Upper lobe of left lung (tissue), 6 donors: ENCODE results near the gene CLDN19. TPM values are rescaled to one million over a fixed set of nuclear protein-coding genes. Genes with fewer than 3 reads are reported as not detected.
A peak's percentile ranks its signal among the peaks of the same experiment; 100 is the strongest.

Experiments
- ATAC-seq, 2 donors: fragments of 200-7000 bp; cut with Tn5 transposase; one replicate each; pipeline ENCODE4 v1.9.1; 2022; ENCODE audit warnings: mild to moderate bottlenecking in 2 of 2, moderate library complexity in 2 of 2; ENCODE audit not compliant: low FRiP score in 2 of 2
- DNase-seq, 2 donors: peaks; one replicate each; pipeline ENCODE4 v3.0.0-alpha.2; 2019 to 2020
- H3K27ac ChIP-seq, 4 donors: fragments of 200-600 bp; sonication (generic); one replicate each; pipeline ENCODE4 v1.5.1; 2016 to 2019
- H3K27me3 ChIP-seq, 4 donors: fragments of 200-600 bp; sonication (generic); one replicate each; pipeline ENCODE4 v1.5.1; 2017 to 2019
- H3K36me3 ChIP-seq, 4 donors: fragments of 200-600 bp; sonication (generic); one replicate each; pipeline ENCODE4 v1.5.1; 2016 to 2019
- H3K4me1 ChIP-seq, 4 donors: fragments of 200-600 bp; sonication (generic); one replicate each; pipeline ENCODE4 v1.5.1; 2018 to 2019
- H3K4me3 ChIP-seq, 4 donors: fragments of 200-600 bp; sonication (generic); one replicate each; pipeline ENCODE4 v1.5.1; 2017 to 2019; ENCODE audit warnings: mild to moderate bottlenecking in 2 of 4, moderate library complexity in 1 of 4
- H3K9me3 ChIP-seq, 4 donors: fragments of 200-600 bp; sonication (generic); one replicate each; pipeline ENCODE4 v1.5.1; 2018 to 2019
- EP300 ChIP-seq, 4 donors: sonication (generic); formaldehyde crosslinking; IDR thresholded peaks; one replicate each; pipeline ENCODE4 v1.5.1; 2017; ENCODE audit warnings: antibody characterized with exemption in 4 of 4, control low read depth in 2 of 4
- POLR2A ChIP-seq, 4 donors: fragments of 450-650 bp; IDR thresholded peaks; one replicate each; pipeline ENCODE4 v1.5.1; 2016 to 2017; ENCODE audit warnings: antibody characterized with exemption in 4 of 4, mild to moderate bottlenecking in 2 of 4
- POLR2AphosphoS5 ChIP-seq, 2 donors: sonication (generic); formaldehyde crosslinking; IDR thresholded peaks; one replicate each; pipeline ENCODE4 v1.5.1; 2017; ENCODE audit warnings: antibody characterized with exemption in 2 of 2
- WGBS, 2 donors: methylation state at CpG; one replicate each; pipeline ENCODE4 v1.1.5; 2017 to 2018; 5-methylcytosine and 5-hydroxymethylcytosine counted together
- total RNA-seq, 6 donors: library from RNA; depleted of rRNA in 4 of 6; stranded (reverse); fragments of >200 nt in 4 of 6; gene quantifications; one replicate each; pipeline versions ENCODE4 v1.1.0 to v1.2.1, GENCODE V29; 2016 to 2021
- TF ChIP-seq, protein P1 (sequence below), 6 experiments: fragments of 450-650 bp in 4 of 6; fragments of 200-600 bp in 2 of 6; sonication (generic) in 2 of 6; IDR thresholded peaks; one replicate each; pipeline ENCODE4 v1.5.1; 2016 to 2019; ENCODE audit warnings: antibody characterized with exemption in 6 of 6
- donor health status: DM: no; HTN: no; CAD: no; lungs with moderate emphysema.
- donor health status: DM: no; HTN: yes; CAD: no; lungs with severe emphysema.

The CLDN19 gene
- total RNA-seq, 6 donors from 2014 or later = not detected

GRCh38 chr1:42776502-42776901, 36.5 kb upstream of the CLDN19 start:
- Histone ChIP-seq H3K36me3 (peaks cover 15 to 53% (median 29%) of the 10 kb centered on the region in 4 donors), H3K27ac (no peak overlapping the region), H3K4me1 (peaks cover 0 to 6% (median 0%) of the 10 kb centered on the region in 4 donors), H3K9me3 (no peaks in the 10 kb centered on the region), H3K27me3 (no peaks in the 10 kb centered on the region), H3K4me3 (no peak overlapping the region)
- ATAC-seq (no peak), DNase-seq (no peak)
- 97% methylated on average over 5 to 6 of the region's 6 CpGs for WGBS, 2 donors
- TF ChIP-seq, protein P1, sequence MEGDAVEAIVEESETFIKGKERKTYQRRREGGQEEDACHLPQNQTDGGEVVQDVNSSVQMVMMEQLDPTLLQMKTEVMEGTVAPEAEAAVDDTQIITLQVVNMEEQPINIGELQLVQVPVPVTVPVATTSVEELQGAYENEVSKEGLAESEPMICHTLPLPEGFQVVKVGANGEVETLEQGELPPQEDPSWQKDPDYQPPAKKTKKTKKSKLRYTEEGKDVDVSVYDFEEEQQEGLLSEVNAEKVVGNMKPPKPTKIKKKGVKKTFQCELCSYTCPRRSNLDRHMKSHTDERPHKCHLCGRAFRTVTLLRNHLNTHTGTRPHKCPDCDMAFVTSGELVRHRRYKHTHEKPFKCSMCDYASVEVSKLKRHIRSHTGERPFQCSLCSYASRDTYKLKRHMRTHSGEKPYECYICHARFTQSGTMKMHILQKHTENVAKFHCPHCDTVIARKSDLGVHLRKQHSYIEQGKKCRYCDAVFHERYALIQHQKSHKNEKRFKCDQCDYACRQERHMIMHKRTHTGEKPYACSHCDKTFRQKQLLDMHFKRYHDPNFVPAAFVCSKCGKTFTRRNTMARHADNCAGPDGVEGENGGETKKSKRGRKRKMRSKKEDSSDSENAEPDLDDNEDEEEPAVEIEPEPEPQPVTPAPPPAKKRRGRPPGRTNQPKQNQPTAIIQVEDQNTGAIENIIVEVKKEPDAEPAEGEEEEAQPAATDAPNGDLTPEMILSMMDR (IDR thresholded peaks at IDR 0.05) = no peak
- TF ChIP-seq POLR2A (IDR thresholded peaks at IDR 0.05) (no peak), POLR2AphosphoS5 (IDR thresholded peaks at IDR 0.05) (no peak), EP300 (IDR thresholded peaks at IDR 0.05) (no peak)

DNA sequence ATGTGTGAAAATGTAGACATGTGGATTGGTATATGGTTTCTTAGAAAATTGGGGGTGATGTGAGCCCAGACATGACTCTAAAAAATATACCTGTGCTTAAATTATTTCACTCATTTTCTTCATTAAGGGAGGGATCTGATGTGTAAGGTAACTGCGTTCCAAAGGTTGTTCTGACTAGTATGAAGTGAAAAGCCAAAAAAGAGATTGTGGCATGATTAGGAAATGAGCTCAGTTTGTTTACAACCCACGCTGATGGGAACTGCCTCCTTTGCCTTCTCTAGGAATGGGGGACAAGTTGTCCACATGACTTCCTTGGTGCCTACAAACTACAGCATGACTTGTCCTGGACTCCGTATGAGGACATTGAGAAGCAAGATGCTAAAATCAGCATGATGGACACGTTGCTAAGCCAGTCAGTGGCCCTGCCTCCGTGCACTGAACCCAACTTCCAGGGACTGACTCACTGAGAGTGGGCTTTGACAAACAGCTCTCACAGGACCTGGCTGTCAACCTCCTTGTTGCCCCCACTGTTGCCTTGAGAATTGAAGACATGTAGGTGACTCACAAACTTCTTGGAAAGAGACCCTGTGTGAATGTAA, 35.0 kb upstream of the CLDN19 start:
- 82 to 89% methylated on average over 4 to 5 of the region's 5 CpGs for WGBS, 2 donors
- no peak for TF ChIP-seq POLR2A (IDR thresholded peaks at IDR 0.05)
- TF ChIP-seq EP300 (IDR thresholded peaks at IDR 0.05) = no peak
- no peak for TF ChIP-seq POLR2AphosphoS5 (IDR thresholded peaks at IDR 0.05)
- TF ChIP-seq, protein P1 (IDR thresholded peaks at IDR 0.05) = no peak
- H3K27ac ChIP-seq = no peak overlapping the region
- ATAC-seq = no peak
- DNase-seq = no peak
- no peak overlapping the region for H3K4me3 ChIP-seq
- peaks cover 0 to 7% (median 0%) of the 10 kb centered on the region in 4 donors for H3K4me1 ChIP-seq
- H3K27me3 ChIP-seq = no peaks in the 10 kb centered on the region
- H3K36me3 ChIP-seq = peaks cover 15 to 52% (median 27%) of the 10 kb centered on the region in 4 donors
- no peaks in the 10 kb centered on the region for H3K9me3 ChIP-seq

GRCh38 chr1:42773420-42773819, 33.4 kb upstream of the CLDN19 start:
- 46 to 95% methylated on average over 2 of the region's 2 CpGs for WGBS, 2 donors
- peaks cover 15 to 39% (median 27%) of the 10 kb centered on the region in 4 donors for H3K36me3 ChIP-seq
- H3K4me1 ChIP-seq = peaks cover 2 to 23% (median 6%) of the 10 kb centered on the region in 4 donors
- H3K9me3 ChIP-seq = no peaks in the 10 kb centered on the region
- no peak for DNase-seq
- no peak overlapping the region for H3K4me3 ChIP-seq
- H3K27ac ChIP-seq = no peak overlapping the region
- TF ChIP-seq EP300 (IDR thresholded peaks at IDR 0.05) = no peak
- TF ChIP-seq, protein P1 (IDR thresholded peaks at IDR 0.05) = no peak
- TF ChIP-seq POLR2A (IDR thresholded peaks at IDR 0.05) = no peak
- TF ChIP-seq POLR2AphosphoS5 (IDR thresholded peaks at IDR 0.05) = no peak
- H3K27me3 ChIP-seq = no peaks in the 10 kb centered on the region
- no peak for ATAC-seq

- Histone ChIP-seq H3K36me3 (peaks cover 3 to 9% (median 7%) of the 10 kb centered on the region in 4 donors), H3K27me3 (no peaks in the 10 kb centered on the region), H3K27ac (no peak overlapping the region), H3K9me3 (no peaks in the 10 kb centered on the region), H3K4me3 (no peak overlapping the region), H3K4me1 (peaks cover 16 to 49% (median 26%) of the 10 kb centered on the region in 4 donors)
- DNase-seq (no peak), ATAC-seq (no peak)
- WGBS, 2 donors = 93 to 96% methylated on average over 3 of the region's 3 CpGs
- TF ChIP-seq POLR2A (IDR thresholded peaks at IDR 0.05) (no peak), EP300 (IDR thresholded peaks at IDR 0.05) (no peak), POLR2AphosphoS5 (IDR thresholded peaks at IDR 0.05) (no peak)
- TF ChIP-seq, protein P1 (IDR thresholded peaks at IDR 0.05) = no peak
Observed at GRCh38 chr1:42769811-42770210, 29.8 kb upstream of the CLDN19 start.

DNA sequence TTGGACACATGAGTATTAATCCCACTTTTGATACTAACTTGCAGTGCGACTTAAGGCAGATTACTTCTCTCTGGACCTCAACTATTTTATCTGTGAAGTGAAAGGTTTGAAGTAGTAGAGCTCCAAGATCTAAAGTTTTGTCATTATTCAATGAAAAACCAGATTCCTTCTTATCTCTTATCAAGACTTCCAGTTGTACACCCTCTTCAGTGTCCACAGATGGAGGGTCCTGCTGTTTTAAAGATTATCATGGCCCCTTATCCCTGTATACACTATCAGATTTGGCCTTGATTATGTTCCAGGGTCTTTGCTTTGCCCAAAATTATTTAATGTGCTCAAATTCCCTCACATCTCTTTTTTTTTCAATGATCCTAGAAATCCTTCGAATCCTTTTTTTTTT, 28.1 kb upstream of the CLDN19 start:
- TF ChIP-seq POLR2A (IDR thresholded peaks at IDR 0.05) (no peak), POLR2AphosphoS5 (IDR thresholded peaks at IDR 0.05) (no peak), EP300 (IDR thresholded peaks at IDR 0.05) (no peak)
- TF ChIP-seq, protein P1 (IDR thresholded peaks at IDR 0.05) = no peak

More for the DNA sequence above, 28.1 kb upstream of the CLDN19 start:
- no peaks in the 10 kb centered on the region for H3K36me3 ChIP-seq
- H3K4me1 ChIP-seq = peaks cover 20 to 53% (median 29%) of the 10 kb centered on the region in 4 donors
- no peaks in the 10 kb centered on the region for H3K9me3 ChIP-seq
- H3K27ac ChIP-seq = no peak overlapping the region
- 74 to 80% methylated on average over 2 of the region's 2 CpGs for WGBS, 2 donors
- DNase-seq (no peak), ATAC-seq (no peak)
- peak overlapping the region in 3 of 4 donors; percentile 80 to 99 (median 92) for H3K4me3 ChIP-seq
- no peaks in the 10 kb centered on the region for H3K27me3 ChIP-seq
